Heart left ventricle (tissue), 16 donors: ENCODE results near the gene GLIS2. TPM values are rescaled to one million over a fixed set of nuclear protein-coding genes. Genes with fewer than 3 reads are reported as not detected.
"Not testable (repeated sequence)": the region's sequence is repeated elsewhere in the genome, so short reads cannot be mapped to it uniquely, and the experiment has no call there.

Experiments used
- ATAC-seq, 4 donors: fragments of 200-7000 bp; cut with Tn5 transposase; one replicate each; pipeline ENCODE4 v1.9.1; 2020 to 2022; ENCODE audit warnings: moderate library complexity in 4 of 4, mild to moderate bottlenecking in 3 of 4, moderate number of reproducible peaks in 1 of 4
- DNase-seq, 5 donors: peaks; one replicate each; pipeline ENCODE4 v3.0.0-alpha.2; 2020
- H3K27ac ChIP-seq, 12 donors: fragments of 200-600 bp; sonication (generic) in 4 of 12; one replicate each; pipeline versions ENCODE4 v1.5.0 to v1.8.0; 2016 to 2022; ENCODE audit warnings: mild to moderate bottlenecking in 2 of 12
- H3K27me3 ChIP-seq, 9 donors: fragments of 200-600 bp; sonication (generic) in 2 of 9; one replicate each; pipeline versions ENCODE4 v1.5.1 to v1.8.0; 2016 to 2022; ENCODE audit warnings: mild to moderate bottlenecking in 3 of 9
- H3K36me3 ChIP-seq, 9 donors: fragments of 200-600 bp; sonication (generic) in 2 of 9; one replicate each; pipeline versions ENCODE4 v1.5.0 to v1.8.0; 2018 to 2022; ENCODE audit warnings: mild to moderate bottlenecking in 2 of 9
- H3K4me1 ChIP-seq, 12 donors: fragments of 200-600 bp; sonication (generic) in 4 of 12; one replicate each; pipeline versions ENCODE4 v1.5.0 to v1.8.0; 2016 to 2022; ENCODE audit warnings: mild to moderate bottlenecking in 3 of 12
- H3K4me3 ChIP-seq, 12 donors: fragments of 200-600 bp; sonication (generic) in 4 of 12; one replicate each; pipeline versions ENCODE4 v1.5.0 to v1.8.0; 2017 to 2022; ENCODE audit warnings: mild to moderate bottlenecking in 9 of 12, moderate library complexity in 4 of 12
- H3K9me3 ChIP-seq, 12 donors: fragments of 200-600 bp; sonication (generic) in 4 of 12; one replicate each; pipeline versions ENCODE4 v1.5.0 to v1.8.0; 2016 to 2022; ENCODE audit warnings: mild to moderate bottlenecking in 1 of 12
- POLR2A ChIP-seq, 2 donors: fragments of 450-650 bp; IDR thresholded peaks; one replicate each; pipeline ENCODE4 v1.6.1; 2017; ENCODE audit warnings: antibody characterized with exemption in 2 of 2, mild to moderate bottlenecking in 2 of 2, moderate library complexity in 2 of 2
- WGBS, 4 donors: extraction: QIAGEN DNeasy Blood & Tissue Kit in 2 of 4; methylation state at CpG; one replicate each; pipeline versions ENCODE4 v1.1.5 to v1.1.7; 2013 to 2018; 5-methylcytosine and 5-hydroxymethylcytosine counted together
- intact Hi-C, 10 donors: fragments of 100-400 bp; cut with DNase I; formaldehyde crosslinking; loops; one replicate each; pipeline versions ENCODE4 v1.11.1 to v1.14.2; 2022
- polyA plus RNA-seq, 2 donors: library from polyadenylated mRNA; stranded (reverse); fragments of 200-250 nt; gene quantifications; one replicate each; pipeline ENCODE4 v1.2.3, GENCODE V29; 2013
- total RNA-seq, 9 donors: library from RNA; depleted of rRNA in 2 of 9; stranded (reverse); fragments of >200 nt in 2 of 9; fragmentation: NEBNext Ultra II Directional in 3 of 9; extraction: Animal tissue kit (Norgen Biotek cat#: 25700) in 3 of 9; gene quantifications; one replicate each; pipeline versions ENCODE4 v1.1.0 to v1.2.4, GENCODE V29; 2016 to 2023
- TF ChIP-seq, protein P1 (sequence below), 12 donors: fragments of 200-600 bp; sonication (generic) in 4 of 12; IDR thresholded peaks; one replicate each; pipeline versions ENCODE4 v1.5.0 to v1.8.0; 2018 to 2022; ENCODE audit warnings: antibody characterized with exemption in 12 of 12, mild to moderate bottlenecking in 5 of 12
- donor health status: ischemic (EF 13 %, LVEDD 7.1; RV severe dilation, severe dysfunction).
- donor health status: healthy with polysubstance abuse.
- donor health status: DM: no; HTN: yes; CAD: no.
- donor health status: DM: no; HTN: no; CAD: no.
- donor health status: ischemic (EF 25% LVEDD 6.9; RV normal size, moderate dysfunction).
- donor health status: ischemic (EF 25% LVEDD 5.7; RV mildly dilated, moderate dysfunction).
- donor health status: healthy.
- donor health status: DM: yes; HTN: yes; CAD: no.
- donor health status: ischemic (EF 35%, LVEDD 5.7; RV mildly dilated, moderate dysfunction).
- donor health status: nonischemic (EF 11% LVEDD 7.7; RV severe dilation, severe dysfunction).
- donor health status: DM: yes; HTN: yes; CAD: no.
- donor health status: PGD.
- donor health status: ischemic (EF 29% LVEDD 5.4; RV normal size, mild dysfunction).
- donor health status: nonischemic (EF 23%, LVEDD 6.1; RV moderate dilation, normal function).

Gene GLIS2
- total and polyA plus RNA-seq, 11 donors: 7.6 to 23.4 (median 12.7) TPM

DNA sequence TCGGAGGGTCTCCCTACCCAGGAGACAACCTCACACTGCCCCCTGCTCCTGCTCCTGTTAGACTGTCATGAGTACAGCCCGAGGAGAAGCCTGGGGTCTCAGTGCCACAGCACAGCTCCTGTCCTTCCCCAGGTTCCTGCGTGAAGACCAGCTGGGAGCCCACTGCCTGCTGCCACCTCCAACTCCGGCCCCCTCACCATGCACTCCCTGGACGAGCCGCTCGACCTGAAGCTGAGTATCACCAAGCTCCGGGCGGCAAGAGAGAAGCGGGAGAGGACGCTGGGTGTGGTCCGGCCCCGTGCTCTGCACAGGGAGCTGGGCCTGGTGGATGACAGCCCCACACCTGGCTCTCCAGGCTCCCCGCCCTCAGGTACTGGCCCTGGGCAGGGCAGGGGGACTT, 16.2 kb downstream of the GLIS2 start:
- Histone ChIP-seq H3K4me1 (peaks cover 6 to 38% (median 33%) of the 10 kb centered on the region in 12 donors), H3K36me3 (peaks cover 0 to 48% (median 40%) of the 10 kb centered on the region in 9 donors), H3K4me3 (no peak overlapping the region), H3K27me3 (no peaks in the 10 kb centered on the region), H3K27ac (no peak overlapping the region), H3K9me3 (no peaks in the 10 kb centered on the region)
- intact Hi-C loops: loop anchor here in 6 of 10 donors (5.0 to 10.0 kb wide), 4 partner anchors 127 to 347 kb away; no protein-coding TSS in a partner anchor
- 87 to 91% (median 89%) methylated on average over 9 to 14 of the region's 14 CpGs for WGBS, 4 donors
- TF ChIP-seq, protein P1, sequence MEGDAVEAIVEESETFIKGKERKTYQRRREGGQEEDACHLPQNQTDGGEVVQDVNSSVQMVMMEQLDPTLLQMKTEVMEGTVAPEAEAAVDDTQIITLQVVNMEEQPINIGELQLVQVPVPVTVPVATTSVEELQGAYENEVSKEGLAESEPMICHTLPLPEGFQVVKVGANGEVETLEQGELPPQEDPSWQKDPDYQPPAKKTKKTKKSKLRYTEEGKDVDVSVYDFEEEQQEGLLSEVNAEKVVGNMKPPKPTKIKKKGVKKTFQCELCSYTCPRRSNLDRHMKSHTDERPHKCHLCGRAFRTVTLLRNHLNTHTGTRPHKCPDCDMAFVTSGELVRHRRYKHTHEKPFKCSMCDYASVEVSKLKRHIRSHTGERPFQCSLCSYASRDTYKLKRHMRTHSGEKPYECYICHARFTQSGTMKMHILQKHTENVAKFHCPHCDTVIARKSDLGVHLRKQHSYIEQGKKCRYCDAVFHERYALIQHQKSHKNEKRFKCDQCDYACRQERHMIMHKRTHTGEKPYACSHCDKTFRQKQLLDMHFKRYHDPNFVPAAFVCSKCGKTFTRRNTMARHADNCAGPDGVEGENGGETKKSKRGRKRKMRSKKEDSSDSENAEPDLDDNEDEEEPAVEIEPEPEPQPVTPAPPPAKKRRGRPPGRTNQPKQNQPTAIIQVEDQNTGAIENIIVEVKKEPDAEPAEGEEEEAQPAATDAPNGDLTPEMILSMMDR (IDR thresholded peaks at IDR 0.05): no peak
- no peak for TF ChIP-seq POLR2A (IDR thresholded peaks at IDR 0.05)
- ATAC-seq (no peak), DNase-seq (no peak)

DNA sequence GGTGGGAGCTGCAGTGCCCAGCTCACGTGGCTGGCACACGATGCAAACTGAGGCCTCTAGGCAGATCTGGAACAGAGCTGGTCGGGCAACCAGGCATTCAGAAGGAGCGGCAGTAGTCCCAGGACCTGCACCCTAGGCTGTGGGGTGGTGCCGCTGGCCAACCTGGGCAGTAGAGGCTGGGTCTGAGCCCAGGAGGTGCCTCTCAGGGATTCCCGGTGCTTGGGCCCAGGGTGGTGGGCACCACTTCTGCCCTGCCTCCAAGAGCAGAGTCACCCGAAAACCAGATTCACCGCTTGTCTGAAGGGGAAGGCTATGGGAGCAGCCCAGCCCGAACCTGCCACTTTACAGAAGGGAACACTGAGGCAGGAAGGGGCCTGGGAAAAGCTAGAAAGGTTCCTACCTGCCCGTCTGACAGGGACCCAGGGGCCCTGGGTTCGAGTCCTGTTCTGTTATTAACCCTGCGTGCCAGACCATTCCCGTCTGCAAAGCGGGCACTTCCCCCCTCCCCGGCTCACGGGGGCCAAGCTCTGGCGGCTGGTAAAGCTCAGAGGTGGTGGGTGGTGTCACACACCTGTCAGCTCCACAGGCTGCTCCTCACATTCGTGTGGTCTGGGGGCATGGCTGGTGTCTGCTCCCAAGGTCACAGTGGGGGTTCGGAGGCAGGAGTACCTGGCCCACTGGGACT, 16.9 kb downstream of the GLIS2 start:
- H3K36me3 ChIP-seq: peaks cover 0 to 55% (median 45%) of the 10 kb centered on the region in 9 donors
- intact Hi-C loops: loop anchor here in 6 of 10 donors (5.0 to 10.0 kb wide), 4 partner anchors 128 to 348 kb away; no protein-coding TSS in a partner anchor
- ATAC-seq (no peak), DNase-seq (no peak)
- no peaks in the 10 kb centered on the region for H3K9me3 ChIP-seq
- no peak overlapping the region for H3K4me3 ChIP-seq
- H3K27ac ChIP-seq: no peak overlapping the region
- no peak for TF ChIP-seq POLR2A (IDR thresholded peaks at IDR 0.05)
- TF ChIP-seq, protein P1 (IDR thresholded peaks at IDR 0.05): no peak
- no peaks in the 10 kb centered on the region for H3K27me3 ChIP-seq
- 86 to 91% (median 87%) methylated on average over 10 to 19 of the region's 19 CpGs for WGBS, 4 donors
- peaks cover 6 to 31% (median 28%) of the 10 kb centered on the region in 12 donors for H3K4me1 ChIP-seq

DNA sequence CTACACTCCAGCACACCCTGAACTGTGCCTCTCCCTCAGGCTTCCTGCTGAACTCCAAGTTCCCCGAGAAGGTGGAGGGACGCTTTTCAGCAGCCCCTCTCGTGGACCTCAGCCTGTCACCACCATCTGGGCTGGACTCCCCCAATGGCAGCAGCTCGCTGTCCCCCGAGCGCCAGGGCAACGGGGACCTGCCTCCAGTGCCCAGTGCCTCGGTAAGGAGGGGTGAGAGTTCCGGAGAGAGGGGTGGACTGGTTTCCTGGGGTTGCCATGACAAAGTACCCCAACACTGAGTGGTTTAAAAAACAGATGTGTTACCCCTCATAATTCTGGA, 17.4 kb downstream of the GLIS2 start:
- Histone ChIP-seq H3K27ac (no peak overlapping the region), H3K36me3 (peaks cover 0 to 58% (median 46%) of the 10 kb centered on the region in 9 donors), H3K4me1 (peaks cover 6 to 30% (median 24%) of the 10 kb centered on the region in 12 donors), H3K4me3 (no peak overlapping the region), H3K27me3 (no peaks in the 10 kb centered on the region), H3K9me3 (no peaks in the 10 kb centered on the region)
- DNase-seq (no peak), ATAC-seq (no peak)
- intact Hi-C loops: loop anchor here in 6 of 10 donors (5.0 to 10.0 kb wide), 4 partner anchors 128 to 348 kb away; no protein-coding TSS in a partner anchor
- TF ChIP-seq, protein P1 (IDR thresholded peaks at IDR 0.05): no peak
- 77 to 82% (median 80%) methylated on average over 9 of the region's 9 CpGs; no CpG with 5 or more reads in 1 of the 4 donors for WGBS, 4 donors

DNA sequence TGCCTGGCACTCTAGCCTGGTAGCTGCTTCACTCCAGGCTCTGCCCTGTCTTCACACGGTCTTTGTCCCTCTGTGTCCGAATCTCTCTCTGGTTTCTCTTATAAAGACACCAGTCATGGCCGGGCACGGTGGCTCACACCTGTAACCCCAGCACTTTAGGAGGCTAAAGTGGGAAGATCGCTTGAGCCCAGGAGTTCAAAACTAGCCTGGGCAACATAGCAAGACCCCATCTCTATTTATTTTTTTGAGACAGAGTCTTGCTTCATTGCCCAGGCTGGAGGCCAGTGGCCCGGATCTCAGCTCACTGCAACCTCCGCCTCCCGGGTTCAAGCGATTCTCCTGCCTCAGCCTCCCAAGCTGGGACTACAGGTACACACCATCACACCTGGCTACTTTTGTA, 17.8 kb downstream of the GLIS2 start:
- intact Hi-C loops: loop anchor here in 6 of 10 donors (5.0 to 10.0 kb wide), 4 partner anchors 129 to 349 kb away; no protein-coding TSS in a partner anchor
- not testable (repeated sequence) for ATAC-seq, H3K4me3 ChIP-seq, DNase-seq, H3K27me3 ChIP-seq, H3K9me3 ChIP-seq, H3K27ac ChIP-seq
- peaks cover 0 to 62% (median 50%) of the 10 kb centered on the region in 9 donors for H3K36me3 ChIP-seq
- WGBS, 4 donors: 93 to 96% (median 95%) methylated on average over 9 of the region's 9 CpGs
- peaks cover 6 to 30% (median 19%) of the 10 kb centered on the region in 12 donors for H3K4me1 ChIP-seq
